GM19463 (cell line): ENCODE results near the gene TMEM37.
A peak's percentile ranks its signal among the peaks of the same experiment; 100 is the strongest.

Experiments used
- ATAC-seq: cut with Tn5 transposase; IDR thresholded peaks from one replicate; pipeline ENCODE4 v1.9.1; 2021; ENCODE audit warnings: mild to moderate bottlenecking, moderate library complexity; ENCODE audit not compliant: unreplicated experiment

TMEM37 gene

DNA sequence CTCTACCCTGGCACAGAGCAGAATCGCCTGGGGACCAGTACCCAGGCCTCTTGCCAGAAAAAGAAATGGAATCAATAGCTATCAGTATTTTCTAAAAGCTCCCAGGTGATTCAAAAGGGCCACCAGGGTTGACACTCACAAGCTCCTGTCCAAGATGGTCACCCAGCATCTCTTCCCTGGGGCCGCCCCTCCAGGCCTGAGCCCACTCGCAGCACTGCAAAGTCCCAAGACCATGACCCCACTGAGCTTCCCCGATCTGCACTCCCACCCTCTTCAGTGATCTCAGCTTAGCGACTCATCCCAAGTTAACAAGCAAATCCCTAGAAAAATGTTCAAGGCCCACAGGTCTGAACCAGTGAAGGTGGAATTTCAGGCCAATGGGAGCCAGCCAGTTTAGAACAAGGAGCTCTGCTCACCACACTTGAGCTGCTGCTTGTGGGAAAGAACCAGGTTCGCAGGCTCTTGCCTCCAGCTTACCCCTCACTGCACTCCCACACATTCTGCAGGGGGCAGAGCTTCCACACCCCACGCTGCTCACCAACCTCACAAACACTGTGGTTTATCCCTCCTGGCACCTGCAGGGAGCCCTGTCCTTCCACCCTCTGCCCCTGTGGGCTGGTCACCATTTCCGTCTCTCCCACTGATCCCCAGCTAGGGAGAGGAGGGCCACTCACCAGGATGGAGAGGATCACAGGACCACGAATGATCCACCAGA is 19.8 kb downstream of the TMEM37 start:
- ATAC-seq = no peak

DNA sequence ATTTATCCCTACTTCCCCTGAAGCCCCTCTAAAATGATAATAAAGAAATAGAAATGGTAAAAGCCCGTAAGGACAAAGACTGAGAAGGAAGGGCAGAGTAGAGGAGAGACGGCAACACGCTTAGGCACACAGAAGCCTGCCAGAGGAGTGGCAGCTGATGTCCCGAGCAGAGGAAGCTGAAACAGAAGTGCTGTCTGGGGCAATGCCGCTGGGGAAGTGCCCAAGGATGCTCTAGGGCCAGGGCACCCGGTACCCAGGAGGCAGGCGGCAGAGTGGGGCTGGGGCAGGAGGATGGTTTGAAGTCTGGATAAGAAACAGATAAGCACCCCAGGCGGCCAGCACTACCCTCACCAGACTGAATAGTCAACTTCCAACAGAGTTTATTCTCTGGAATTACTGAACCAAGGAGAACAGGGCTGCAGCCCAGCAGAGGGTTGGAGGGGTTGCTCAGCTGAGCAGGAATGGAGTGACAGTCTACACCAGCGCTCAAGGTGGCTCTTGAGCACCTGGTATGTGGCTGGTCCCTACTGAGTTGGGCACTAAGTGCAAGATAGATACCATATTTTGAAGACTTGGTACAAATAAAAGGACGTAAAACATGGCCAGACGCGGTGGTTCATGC is 22.4 kb downstream of the TMEM37 start:
- ATAC-seq = no peak

DNA sequence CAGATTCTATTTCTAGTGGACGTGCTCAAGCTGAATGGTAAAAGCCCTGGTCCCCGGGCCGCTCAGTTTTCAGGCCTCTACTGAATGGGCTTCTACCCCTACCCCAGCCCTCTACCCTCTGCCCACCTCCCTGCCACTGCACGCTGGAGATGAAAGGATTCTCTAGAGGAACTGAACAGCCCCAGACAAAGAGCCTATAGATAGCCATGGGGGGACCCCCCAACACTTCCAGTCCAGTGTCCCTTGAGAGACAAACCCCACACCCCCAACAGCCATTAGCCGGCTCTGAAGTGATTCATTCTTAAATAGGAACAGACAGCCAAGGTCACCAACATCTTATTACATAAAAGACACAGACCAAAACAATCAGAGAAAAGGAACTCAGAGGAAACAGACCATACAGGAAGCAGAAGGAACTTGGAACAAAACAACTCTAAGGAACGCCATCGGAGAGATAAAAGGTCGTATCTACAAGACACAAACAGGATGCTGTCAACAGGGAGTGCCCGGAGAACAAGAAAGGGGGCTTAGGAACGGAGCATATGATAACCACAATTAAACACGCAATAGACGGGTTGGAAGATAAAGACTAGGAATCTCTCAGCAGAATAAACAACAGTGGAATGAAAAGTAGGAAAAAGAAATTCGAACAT is 23.5 kb downstream of the TMEM37 start:
- ATAC-seq = no peak

DNA sequence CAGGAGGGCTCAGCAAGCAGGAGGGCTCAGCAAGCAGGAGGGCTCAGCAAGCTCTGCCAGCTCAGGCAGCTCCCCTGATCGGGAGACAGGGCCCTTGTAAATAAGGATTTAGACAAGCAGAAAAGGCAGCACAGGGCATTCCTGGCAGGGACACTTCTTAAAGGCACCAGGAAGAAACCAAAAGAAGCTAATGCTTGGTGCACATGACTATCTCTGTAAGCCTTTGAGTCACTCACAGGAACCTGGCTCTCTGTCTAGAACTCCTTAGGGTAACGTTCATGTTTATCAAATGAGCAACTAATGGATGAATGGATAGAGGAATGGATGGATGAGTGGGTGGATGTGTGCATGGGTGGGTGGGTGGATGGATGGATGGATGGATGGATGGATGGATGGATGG is 28.4 kb downstream of the TMEM37 start:
- no peak for ATAC-seq

DNA sequence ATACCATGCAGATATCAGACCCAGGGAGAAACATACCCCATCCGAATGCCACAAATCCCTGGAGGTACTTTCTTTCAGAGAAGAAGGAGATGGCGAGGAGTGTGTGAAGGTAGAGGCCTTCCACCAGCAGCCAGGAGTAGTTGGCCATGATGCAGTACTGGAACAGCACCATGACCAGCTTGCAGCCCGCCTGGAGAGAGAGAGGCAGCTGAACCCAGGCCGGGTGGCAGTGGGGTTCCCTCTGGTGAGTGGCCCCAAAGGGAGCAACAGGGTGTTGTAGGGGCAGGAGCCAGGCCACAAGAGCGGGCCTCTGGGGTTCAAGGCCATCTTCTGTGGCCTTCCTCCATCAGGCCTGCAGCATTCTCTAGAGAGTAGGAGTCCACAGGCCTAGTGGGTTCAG is 30.2 kb downstream of the TMEM37 start:
- no peak for ATAC-seq

DNA sequence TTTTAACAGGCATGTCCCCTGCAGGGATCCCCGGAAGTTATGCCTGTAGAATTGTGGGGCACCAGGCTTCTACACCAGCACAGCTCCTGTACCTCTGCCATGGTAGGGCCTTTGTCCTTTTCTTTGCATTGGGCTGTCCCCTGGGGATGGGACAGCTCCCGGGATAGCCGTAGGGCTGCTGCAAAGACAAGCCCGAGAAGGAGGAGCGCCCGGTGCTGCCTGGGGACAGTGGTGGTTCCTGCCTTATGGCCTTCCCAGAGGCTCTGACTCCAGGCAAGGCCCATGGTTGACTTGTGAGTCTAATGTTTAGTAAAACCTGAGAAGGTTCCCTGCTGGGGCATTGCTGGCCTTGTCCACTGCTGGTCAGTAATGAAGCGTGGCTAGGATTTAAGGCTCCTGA is 30.9 kb downstream of the TMEM37 start:
- ATAC-seq = no peak

DNA sequence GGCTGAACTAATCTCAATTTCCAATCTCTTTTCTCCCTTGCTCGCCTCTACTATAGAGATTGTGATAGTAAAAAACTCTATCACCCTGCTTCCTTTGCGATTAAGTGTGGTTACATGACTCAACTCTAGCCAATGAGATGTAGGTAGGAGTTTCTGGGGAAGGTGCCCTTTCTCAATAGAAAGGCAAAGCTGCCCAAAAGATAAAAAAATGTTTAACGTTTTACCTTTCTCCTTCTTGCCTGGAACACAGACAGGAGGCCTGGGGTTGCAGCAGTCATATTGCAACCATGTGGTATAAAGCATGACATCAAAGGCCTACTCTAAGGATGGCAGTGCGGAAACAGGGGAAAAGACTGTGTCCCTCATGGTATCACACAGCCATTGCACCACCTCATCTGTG is 31.5 kb downstream of the TMEM37 start:
- no peak for ATAC-seq

DNA sequence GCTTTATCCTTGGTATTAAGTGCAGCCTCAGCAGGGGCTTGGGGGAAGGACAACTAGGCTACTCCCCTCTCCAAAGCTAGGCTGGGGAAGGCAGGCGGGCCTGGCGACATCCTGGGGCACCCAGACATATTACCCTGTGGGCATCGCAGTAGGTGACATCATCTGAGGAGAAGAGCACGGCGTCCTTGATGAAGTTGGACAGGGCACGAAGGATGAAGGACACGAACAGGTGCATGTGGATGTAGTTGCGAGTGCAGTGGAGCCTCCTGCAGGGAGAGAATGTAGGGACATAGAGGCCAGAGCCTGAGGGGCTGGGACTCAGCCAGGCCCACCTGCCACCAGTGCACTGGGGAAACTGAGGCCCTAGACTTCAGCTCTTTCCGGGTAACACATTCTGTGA is 32.3 kb downstream of the TMEM37 start:
- ATAC-seq = no peak

DNA sequence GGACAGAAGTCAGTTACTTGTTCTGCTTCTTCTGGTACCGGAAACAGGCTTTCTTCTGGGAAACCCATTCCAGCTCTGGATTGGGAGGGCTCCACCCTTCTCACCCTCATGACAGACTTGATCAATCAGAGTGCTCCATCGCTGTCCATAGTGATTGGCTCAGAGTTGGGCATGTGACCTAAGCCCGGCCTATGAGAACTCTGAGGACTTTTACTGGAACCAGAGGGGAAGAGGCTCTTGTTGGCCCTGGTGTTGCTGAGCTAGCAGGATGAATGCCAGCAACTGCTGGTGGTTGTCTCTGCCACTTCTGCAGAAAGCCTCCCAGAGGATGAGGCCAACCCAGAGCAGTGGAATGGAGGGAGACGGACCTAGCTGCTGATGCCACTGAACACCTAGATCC is 33.3 kb downstream of the TMEM37 start:
- ATAC-seq = no peak

DNA sequence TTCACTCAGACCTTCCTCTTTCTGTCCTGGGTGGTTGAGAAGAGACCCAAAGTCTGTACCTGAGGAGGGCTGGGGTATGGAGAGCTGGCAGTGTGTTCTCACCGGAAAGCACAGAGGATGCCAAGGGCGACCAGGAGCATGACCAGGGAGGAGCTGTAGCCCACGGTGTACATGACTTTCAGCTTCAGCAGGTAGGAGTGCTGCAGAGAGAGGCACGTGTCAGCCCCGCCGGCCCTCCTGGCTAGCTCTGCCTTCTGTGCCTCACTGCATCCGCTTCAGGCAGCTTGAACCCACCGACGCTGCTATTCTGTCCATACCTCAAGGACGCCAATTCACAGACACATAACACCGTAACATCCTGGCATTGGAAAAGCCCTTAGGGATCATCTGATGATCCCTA is 34.0 kb downstream of the TMEM37 start:
- ATAC-seq = no peak

DNA sequence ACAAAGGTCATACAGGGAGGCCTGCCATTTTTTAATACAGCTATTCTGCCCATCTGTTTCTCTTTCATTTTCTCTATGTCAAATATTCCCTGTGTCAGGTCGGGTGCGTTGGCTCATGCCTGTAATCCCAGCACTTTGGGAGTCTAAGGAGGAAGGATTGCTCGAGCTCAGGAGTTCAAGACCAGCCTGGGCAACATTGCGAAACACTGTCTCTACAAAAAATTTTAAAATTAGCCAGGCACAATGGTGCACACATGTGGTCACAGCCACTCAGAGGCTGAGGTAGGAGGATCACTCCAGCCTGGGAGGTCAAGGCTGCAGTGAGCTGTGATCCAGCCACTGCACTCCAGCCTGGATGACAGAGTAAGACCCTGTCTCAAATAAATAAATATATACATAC is 34.7 kb downstream of the TMEM37 start:
- ATAC-seq = no peak

DNA sequence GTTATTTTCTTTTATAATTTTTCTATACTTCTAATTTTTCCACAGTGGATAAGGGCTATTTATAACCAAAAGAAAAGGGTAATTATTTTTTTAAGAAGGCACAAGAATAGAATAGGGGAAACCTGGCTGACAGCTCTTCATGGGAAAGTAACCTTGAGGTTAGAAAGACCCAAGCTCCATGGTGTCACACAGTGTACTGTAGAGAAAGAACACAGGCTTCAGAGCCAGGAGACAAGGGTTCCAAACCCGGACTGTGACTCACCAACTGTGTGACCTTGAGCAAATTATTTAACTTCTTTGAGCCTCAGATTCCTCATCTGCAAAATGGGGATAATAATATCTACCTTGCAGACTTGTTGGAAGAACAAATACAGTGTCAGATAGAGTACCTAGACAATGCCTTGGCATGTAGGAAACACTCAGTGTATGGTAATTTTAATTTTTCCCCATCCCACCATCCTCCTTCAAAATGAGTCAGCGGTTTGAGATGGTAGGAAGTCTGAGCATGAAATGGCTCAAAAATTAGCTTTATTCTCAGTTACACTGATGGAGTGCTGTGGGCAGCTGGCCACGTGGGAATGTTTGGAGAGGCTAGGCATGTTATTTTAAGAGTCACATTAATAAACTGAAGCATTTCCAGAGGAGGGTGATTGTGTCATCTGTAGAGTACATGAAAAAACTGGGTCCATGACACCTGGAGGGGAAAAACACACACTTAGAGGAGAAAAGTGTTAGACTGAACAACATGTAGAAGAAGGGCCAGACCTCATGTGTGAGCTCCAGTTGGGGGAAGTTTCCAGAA is 36.7 kb downstream of the TMEM37 start:
- ATAC-seq = peak; percentile 56

DNA sequence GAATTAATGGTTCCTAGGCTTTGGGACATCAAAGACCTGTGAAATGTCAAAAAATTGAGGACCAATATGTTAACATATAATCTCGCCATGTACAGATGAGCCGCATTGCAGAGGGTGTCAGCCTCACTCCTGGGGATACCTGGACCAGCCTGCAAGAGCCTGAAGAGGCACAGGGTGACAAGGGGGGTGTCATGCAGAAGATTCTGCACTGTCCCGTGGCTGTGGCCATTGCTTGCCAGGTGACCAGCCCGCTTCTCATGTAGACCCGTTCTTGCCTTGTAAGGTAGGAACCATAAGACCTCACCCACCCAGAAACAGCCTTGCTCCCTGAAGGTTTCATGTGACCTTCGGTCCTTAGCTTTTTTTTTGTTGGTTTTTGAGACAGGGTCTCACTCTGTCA is 37.5 kb downstream of the TMEM37 start:
- no peak for ATAC-seq

DNA sequence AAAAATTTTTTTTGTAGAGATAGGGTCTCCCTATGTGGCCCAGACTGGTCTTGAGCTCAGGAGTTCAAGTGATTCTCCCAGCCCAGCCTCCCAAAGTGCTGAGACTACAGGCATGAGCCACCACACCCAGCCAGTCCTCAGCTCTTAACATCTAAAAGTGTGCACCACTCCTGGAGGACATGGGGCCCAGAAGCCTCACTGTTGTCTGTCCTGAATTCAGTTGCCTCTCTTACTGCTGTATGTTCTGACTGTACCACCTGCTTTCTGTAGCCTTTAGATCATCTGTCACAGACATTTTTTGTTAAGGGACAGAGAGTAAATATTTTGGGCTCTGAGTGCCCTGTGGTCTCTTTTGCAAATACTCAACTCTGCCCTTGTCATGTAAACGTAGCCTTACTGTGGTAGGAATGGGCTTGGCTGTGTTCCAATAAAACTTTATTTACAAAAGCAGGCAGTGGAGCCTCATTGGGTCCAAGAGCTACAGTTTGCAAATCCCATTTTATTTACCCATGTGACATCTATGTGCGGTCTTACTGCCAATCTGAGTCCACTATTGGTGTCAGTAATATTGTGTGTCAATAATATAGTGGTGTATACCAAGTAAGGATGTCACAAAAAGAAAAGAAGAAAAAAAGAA is 38.1 kb downstream of the TMEM37 start:
- ATAC-seq = no peak

DNA sequence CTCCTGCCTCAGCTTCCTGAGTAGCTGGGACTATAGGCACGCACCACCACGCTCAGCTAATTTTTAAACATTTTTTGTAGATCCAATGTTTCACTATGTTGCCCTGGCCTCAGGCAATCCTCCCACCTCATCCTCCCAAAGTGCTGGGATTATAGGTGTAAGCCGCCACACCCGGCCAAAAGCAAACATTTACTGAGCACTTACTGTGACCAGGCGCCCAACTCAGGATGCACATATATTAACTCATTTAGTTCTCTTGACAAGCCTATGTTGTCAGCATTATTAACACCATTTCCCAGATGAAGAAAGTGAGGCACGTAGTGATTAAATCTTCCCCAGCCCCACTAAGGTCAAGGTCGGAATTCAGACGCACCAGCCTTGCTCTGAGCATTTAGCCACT is 41.1 kb downstream of the TMEM37 start:
- ATAC-seq = no peak

DNA sequence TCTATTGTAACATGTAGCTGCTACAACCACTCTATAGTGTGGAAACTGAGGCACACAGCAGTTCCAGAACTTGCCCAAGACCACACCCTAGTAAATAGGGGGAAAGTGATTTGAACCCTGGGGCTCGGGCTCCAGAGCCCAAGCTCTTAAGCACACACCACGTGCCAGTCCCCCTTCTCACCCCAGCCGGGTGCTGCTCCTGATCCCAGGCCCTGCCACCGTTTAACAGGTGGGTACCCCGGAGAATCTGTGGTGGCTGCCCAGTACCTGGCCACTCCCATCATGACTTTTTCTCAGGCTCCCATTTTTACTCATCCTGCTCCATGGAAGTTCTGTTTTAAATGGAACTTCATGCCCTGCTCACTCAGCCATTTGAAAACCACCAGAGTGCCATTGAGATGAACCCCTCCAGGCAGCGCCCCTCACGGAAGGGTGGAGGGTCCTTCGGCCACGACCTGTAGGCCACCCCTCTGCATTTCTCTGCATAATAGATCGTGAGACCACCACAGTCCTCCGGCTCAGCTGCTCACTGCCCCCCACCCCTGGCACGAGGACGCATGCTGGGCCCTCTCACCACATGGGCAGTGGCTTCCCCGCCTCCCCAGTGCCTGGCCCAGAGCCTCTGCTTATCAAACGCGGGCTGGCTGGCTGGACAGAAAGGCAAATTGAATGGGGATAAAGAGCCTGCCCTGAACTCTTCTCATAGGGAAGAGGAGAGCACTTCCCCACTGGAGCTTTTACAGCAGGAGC is 42.1 kb downstream of the TMEM37 start:
- ATAC-seq = no peak

DNA sequence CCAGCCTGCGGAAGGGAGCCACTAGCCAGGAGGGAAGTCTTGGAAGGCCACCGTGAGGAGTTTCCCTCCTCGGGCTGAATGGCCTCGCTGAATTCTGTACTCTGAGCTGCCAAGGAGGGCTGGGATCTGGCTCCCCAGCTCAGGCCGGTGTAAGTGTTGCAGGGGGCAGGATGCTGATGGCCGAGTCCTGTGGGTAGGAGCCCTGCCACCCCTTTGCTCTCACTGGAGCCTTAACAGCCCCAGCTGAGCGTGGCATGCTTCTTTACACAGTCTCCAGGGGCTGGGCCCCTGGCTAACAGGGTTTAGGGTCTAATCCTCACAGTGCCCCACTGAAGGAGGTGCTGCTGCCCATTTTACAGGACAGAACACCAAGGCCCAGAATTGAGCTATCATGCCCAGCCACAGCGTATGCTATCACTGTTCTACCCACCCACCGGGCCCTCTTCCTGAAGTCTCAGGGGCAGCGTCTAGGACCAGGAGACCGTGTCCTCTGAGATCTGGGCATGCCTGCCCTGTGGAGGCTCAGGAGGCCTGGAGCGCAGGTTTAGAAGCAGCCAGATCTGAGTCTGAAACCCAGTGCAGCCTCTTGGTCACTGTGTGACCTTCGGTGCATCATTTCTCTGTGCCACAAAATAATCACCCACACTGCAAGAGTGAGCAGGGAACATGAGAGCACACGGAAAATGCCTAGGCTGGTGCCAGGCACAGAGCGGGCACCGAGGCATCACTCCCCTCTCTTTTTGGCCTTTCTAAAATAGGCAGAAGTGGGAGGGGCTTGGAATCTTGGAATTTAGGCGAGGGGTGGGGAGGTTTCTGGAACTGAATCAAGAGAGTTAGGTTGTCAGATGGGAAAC is 42.9 kb downstream of the TMEM37 start:
- ATAC-seq = no peak

DNA sequence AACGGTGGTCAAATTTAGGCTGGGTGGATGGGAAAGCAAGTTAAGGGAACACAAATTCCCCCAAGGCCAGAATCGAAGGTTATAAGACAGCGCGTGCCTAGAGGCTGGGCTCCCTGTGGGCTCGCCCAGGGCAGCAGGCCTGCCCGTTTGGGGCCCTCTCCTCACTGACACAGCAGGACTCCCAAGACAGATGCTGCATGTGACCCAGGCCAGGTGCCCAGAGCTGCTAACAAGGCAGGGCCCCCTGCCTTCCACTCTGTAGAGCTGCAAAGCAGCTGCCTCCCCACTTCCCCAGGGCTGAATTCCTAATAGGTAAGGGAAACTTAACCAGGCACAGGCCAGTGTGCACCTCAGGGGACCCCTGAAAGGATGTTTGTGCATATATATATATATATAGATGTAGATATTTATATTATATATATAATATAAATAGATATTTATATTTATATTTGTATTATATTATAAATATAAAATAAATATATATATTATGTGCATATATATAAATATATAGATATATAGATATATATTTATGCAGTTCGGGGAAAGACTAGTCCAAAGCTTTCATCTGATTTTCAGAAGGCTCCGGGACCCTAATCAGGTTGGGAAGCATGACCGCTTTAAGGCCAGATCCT is 43.7 kb downstream of the TMEM37 start:
- no peak for ATAC-seq

DNA sequence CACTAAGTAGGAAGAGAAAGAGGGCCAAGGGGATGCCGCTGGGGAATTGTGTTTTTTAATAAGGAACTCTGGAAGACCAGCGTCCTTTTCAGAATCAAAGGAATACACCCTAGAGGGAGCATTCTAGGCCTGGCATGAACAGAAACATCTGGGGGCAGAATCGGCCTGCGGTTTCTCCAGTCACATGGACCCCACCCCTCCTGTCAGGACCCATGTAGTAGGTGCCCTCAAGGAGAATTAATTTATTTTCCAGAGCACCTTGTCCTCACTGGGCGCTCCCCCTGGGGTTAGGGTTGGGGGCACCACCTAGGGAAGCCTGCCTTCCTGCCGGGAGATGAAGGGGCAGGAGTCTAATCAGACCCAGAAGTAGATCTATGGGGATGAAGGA is 44.2 kb downstream of the TMEM37 start:
- no peak for ATAC-seq
